ENCODE data around the gene CDC42EP1. TPM values are rescaled to one million over a fixed set of nuclear protein-coding genes. Genes with fewer than 3 reads are reported as not detected.
"Not testable (repeated sequence)": the region's sequence is repeated elsewhere in the genome, so short reads cannot be mapped to it uniquely, and the experiment has no call there.

Gene CDC42EP1
- polyA plus RNA-seq, 1 donor = 30.8 TPM

- DNase-seq = no peak
Observed at GRCh38 chr22:37575490-37576003, 15.3 kb downstream of the CDC42EP1 start.

DNA sequence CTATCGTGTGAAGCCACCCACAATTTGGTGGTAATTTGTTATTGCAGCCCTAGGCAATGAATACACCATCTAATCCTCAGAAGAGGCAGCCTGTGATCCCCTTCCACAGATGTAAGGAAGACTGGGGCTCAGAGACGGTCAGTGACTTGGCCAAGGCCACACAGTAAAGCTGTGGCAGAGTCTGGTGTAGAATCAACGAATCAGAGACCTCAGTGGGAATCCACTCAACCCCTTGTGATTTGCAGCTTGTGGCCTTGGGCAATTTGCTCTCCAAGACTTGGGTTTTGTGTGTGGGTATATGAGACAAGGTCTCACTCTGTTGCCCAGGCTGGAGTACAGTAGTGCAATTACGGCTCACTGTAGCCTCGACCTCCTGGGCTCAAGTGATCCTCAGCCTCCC, 17.7 kb downstream of the CDC42EP1 start:
- no peak for DNase-seq

- DNase-seq = no peak
Observed at GRCh38 chr22:37581504-37581903, 21.2 kb downstream of the CDC42EP1 start.

- no peak for DNase-seq
Observed at GRCh38 chr22:37582526-37582925, 22.2 kb downstream of the CDC42EP1 start.

DNA sequence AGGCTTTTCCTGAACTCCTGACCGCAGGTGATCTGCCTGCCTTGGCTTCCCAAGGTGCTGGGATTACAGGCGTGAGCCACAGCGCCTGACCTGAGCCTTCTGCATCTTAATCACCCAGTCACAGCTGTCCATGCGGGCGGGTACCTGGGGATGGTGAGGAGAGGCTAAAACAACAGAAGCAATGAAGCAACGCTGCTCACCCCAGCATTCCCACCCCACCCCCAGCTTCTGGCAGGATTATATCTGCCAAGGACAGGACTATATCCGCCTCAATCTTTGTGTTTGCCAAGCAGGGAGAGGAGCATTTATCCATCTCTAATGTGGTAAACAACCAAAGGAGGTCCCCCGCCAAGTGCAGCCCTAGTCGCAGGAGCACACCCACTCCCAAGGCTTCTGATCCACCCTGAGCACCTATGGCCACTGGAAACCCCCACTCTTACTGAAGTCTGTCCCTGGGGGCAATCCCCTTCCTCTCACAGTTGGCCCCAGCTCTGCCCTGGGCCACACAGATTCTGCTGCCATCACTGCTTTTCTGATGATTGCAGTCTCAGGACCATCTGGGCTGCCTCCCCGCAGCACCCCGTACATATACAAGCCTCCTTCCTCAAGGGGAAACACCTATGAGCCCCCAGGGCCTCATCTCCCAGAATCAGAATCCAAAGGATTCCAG, 28.4 kb downstream of the CDC42EP1 start:
- DNase-seq = no peak

DNA sequence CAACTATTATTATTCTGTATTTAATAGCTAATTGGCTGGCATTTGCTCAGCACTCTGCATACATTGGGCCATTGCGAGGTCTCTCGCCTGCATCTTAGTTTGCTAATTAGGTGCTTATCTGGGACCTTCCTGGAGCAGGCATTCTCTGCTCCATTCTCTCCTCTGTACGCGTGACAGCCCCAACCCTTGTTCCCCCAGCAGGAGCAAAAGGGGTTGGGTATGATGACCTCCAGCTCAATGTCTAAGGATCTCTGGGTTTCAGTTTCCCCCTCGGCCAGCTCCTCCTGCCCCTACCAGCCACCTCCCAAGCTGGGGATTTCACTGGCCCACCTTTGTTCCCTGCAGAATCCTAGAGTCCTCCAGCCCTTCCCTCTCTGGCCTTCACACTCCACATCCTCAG, 29.4 kb downstream of the CDC42EP1 start:
- no peak for DNase-seq

DNA sequence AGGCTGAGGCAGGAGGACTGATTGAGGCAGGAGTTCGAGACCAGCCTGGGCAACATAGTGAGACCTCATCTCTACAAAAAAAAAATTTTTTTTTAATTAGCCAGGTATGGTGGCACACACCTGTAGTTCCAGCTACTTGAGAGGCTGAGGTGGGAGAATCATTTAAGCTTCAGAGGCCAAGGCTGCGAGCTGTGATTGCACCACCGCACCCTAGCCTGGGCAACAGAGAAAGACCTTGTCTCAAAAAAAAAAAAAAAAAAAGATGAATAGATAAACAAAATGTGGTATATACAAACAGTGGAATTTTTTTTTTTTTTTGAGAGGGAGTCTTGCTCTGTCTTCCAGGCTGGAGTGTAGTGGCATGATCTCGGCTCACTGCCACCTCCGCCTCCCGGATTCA, 30.8 kb downstream of the CDC42EP1 start:
- DNase-seq = not testable (repeated sequence)

DNA sequence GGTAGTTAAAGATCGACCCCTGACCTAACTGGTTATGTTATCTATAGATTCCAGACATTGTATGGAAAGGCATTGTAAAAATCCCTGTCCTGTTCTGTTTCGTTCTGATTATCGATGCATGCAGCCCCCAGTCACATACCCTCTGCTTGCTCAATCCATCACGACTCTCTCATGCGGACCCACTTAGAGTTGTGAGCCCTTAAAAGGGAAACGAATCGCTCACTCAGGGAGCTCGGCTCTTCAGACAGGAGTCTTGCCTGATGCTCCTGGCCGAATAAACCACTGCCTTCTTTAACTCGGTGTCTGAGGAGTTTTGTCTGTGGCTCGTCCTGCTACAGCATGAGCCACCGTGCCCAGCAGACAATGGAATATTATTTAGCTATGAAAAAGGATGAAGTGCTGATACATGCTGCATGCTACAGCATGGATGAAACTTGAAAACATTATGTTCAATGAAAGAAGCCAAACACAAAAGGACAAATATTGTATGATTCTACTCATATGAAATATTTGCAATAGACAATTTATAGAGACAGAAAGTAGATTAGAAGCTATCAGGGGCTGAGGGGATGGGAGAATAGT, 31.6 kb downstream of the CDC42EP1 start:
- DNase-seq = no peak

GRCh38 chr22:37594237-37594636, 34.0 kb downstream of the CDC42EP1 start:
- DNase-seq = no peak

DNA sequence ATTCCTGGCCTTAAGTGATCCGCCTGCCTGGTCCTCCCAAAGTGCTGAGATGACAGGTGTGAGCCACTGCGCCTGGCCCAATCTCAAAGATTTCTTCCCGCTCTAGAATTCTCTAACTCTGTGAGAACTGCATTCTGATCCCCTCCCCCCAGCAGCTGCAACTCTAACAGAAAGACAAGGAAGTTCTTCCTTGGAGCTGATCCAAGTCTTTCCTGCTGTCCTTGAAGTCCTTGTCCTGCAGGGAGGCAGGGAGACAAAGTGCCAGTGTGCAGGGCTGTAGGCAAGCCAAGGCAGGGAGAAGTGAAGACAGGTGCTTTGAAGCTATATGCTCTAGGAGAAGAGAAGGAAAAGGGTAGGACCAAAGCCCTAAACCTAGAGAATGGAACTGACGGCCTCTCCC, 38.9 kb downstream of the CDC42EP1 start:
- no peak for DNase-seq

DNA sequence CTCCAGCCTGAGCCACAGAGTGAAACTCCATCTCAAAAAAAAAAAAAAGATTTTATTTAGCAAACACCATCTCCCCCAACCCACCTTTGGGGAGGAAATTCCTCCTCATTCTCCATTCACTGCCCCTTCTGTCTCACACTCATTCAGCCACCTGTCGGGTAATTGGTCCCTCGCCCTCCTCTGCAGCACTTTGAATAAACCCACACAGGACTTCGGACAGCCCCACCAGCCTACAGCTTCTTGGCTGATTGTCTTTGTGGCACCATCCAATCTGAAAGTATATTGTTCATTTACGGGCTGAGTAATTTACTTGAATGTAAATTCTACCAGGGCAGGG, 40.9 kb downstream of the CDC42EP1 start:
- no peak for DNase-seq

GRCh38 chr22:37601540-37602442, 41.5 kb downstream of the CDC42EP1 start:
- peak; percentile 80 for DNase-seq

- DNase-seq = not testable (repeated sequence)
Observed at GRCh38 chr22:37602546-37603277, 42.4 kb downstream of the CDC42EP1 start.

DNA sequence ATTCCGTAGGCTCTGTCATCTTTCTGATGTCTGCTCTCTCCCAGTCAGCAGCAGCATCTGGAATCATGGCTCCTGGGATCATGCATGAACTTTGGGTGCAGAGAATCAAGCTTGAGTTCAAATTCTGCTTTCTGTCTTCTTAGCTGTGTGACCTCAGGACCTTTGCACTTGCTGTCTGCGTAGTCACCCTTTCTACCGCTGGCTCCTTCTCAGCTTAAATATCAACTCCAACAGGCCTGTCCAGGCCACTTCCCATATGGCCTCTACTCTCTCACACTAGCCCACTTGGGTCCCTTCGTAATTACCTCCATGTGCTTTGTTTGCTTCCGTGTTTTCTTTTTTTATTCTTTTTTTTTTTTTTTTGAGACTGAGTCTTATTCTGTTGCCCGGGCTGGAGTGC, 43.8 kb downstream of the CDC42EP1 start:
- DNase-seq = no peak

DNA sequence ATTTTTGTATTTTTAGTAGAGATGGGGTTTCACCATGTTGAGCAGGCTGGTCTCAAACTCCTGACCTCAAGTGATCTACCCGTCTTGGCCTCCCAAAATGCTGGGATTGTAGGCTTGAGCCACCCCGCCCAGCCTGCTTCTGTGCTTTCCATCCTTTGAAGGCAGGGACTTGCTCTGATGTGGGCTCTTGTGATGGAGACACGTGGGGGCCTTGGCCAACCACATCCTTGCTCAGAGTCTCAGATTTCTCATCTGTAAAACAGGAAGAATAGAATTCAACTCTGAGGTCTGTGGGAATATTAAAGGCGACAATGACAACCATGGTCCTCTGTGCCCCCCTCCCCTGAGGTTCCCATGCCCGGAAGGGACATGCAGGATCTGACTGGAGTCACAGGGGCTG, 44.6 kb downstream of the CDC42EP1 start:
- no peak for DNase-seq

GRCh38 chr22:37607010-37607934, 47.0 kb downstream of the CDC42EP1 start:
- DNase-seq = peak; percentile 88

DNA sequence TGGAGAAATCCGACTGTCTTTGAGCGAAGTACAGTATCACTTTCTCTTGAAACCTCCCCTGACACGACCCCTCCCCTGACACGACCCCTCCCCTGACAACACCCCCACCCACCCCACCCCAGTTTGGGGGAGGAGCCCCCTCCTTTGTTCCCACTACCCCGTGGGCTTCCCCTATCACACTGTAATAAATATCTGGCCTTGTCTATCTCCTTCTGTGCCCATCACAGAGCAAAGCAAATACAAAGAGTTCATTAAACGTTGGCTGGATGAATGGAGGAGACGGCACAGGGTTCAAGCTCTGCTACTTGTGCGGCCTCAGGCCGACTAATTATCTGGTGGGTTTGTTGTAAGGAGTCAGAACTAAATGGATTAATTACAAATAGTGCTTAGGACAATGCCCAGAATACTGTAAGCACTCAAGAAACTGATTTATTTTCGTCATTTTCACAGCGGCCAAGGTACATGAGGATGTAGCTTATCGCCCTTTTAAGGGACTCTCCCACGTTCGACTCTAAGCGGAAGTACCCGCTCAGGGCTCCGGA, 47.7 kb downstream of the CDC42EP1 start:
- no peak for DNase-seq

- DNase-seq = peak; percentile 95
Observed at GRCh38 chr22:37608477-37609239, 48.4 kb downstream of the CDC42EP1 start, which contains the start of gene GGA1. Gene GGA1, plus strand, starts transcription at chr22:37608834. Its CDS starts 27 bp downstream, at chr22:37608861.

DNA sequence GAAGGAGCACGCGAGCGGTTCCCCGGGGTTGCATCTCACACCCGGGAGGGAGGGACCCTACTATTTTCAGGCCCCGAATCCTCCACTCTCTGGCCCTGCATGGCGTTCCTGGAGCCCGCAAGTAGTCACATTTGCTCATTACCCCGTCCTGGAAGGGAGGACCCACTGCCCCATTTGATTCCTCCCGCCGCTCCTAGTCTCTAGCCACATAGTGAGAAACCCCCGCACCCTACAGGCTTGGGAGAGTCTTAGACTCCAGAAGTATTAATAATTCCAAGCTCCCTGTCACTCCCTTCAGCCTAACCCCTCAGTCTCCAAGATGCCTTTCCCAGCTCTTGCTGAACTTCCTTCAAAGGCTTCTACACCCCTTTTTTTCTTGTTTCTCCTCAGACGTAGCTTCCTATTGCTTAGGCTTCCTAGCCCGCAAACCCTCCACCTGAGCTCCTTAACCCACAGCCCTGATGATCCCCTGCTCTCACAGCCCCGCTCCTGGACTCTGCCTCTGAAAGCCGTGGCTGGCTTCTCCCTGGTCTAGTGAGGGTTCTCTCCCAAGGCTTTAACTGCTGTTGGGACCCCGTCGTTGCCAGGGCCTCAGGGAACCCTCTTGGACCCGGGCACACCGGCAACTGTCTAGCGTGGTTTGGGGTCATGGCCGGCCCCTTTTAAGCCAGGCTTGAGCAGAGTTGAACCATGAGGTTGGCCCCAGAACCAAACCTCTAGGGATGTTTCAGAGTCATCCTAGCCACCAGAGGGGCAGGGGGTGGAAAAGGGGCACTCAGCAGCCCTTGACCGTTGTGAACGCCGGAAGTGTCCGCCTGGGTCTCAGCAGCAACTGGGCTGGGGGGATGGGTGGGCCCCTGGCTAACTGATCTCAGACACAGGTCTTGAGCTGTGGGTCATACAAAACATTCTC, 49.2 kb downstream of the CDC42EP1 start:
- DNase-seq = no peak
